ENCODE measurements around the gene CFAP221. TPM values are rescaled to one million over a fixed set of nuclear protein-coding genes. Genes with fewer than 3 reads are reported as not detected.
A peak's percentile ranks its signal among the peaks of the same experiment; 100 is the strongest.

Gene CFAP221
- total RNA-seq, 1 donor from 2014 or later: 33.9 TPM

- no peak overlapping the region for H3K27ac ChIP-seq
- H3K4me3 ChIP-seq: no peak overlapping the region
- intact Hi-C loops (cut with DNase I): no loop called here
- no peaks in the 10 kb centered on the region for H3K27me3 ChIP-seq (ENCODE audit: low read depth)
- no peaks in the 10 kb centered on the region for H3K4me1 ChIP-seq
- ATAC-seq (no peak), DNase-seq (no peak)
- H3K36me3 ChIP-seq: no peaks in the 10 kb centered on the region
- no peak for TF ChIP-seq CTCF (IDR thresholded peaks at IDR 0.05)
- H3K9me3 ChIP-seq: no peaks in the 10 kb centered on the region
Observed at GRCh38 chr2:119672161-119672862, 128.1 kb downstream of the CFAP221 start.

GRCh38 chr2:119673796-119674195 lies 129.5 kb downstream of the CFAP221 start:
- H3K27me3 ChIP-seq (ENCODE audit: low read depth): no peaks in the 10 kb centered on the region
- intact Hi-C loops (cut with DNase I): no loop called here
- H3K4me3 ChIP-seq: no peak overlapping the region
- TF ChIP-seq CTCF (IDR thresholded peaks at IDR 0.05): no peak
- H3K9me3 ChIP-seq: no peaks in the 10 kb centered on the region
- H3K4me1 ChIP-seq: no peaks in the 10 kb centered on the region
- H3K27ac ChIP-seq: no peak overlapping the region
- no peak for ATAC-seq
- no peaks in the 10 kb centered on the region for H3K36me3 ChIP-seq
- DNase-seq: no peak

- no peak for DNase-seq
- ATAC-seq: peak in 1 of 2 donors; percentile 3
- H3K4me3 ChIP-seq: no peak overlapping the region
- intact Hi-C loops (cut with DNase I): no loop called here
- H3K27ac ChIP-seq: no peak overlapping the region
- no peaks in the 10 kb centered on the region for H3K27me3 ChIP-seq (ENCODE audit: low read depth)
- no peaks in the 10 kb centered on the region for H3K9me3 ChIP-seq
- peaks cover 8% of the 10 kb centered on the region for H3K4me1 ChIP-seq
- TF ChIP-seq CTCF (IDR thresholded peaks at IDR 0.05): no peak
- no peaks in the 10 kb centered on the region for H3K36me3 ChIP-seq
Observed at GRCh38 chr2:119674711-119675500, 130.7 kb downstream of the CFAP221 start.

GRCh38 chr2:119678021-119678656 lies 133.9 kb downstream of the CFAP221 start:
- Histone ChIP-seq H3K27ac (no peak overlapping the region), H3K27me3 (ENCODE audit: low read depth) (no peaks in the 10 kb centered on the region), H3K4me3 (no peak overlapping the region), H3K4me1 (peaks cover 13% of the 10 kb centered on the region), H3K9me3 (no peaks in the 10 kb centered on the region), H3K36me3 (peaks cover 12% of the 10 kb centered on the region)
- intact Hi-C loops (cut with DNase I): no loop called here
- DNase-seq (no peak), ATAC-seq (peak in 1 of 2 donors; percentile 3)
- TF ChIP-seq CTCF (IDR thresholded peaks at IDR 0.05): no peak

GRCh38 chr2:119679526-119679837 lies 135.2 kb downstream of the CFAP221 start:
- Histone ChIP-seq H3K36me3 (peaks cover 12% of the 10 kb centered on the region), H3K4me3 (peak overlapping the region; percentile 98), H3K27ac (peak overlapping the region; percentile 75), H3K4me1 (peaks cover 13% of the 10 kb centered on the region), H3K9me3 (no peaks in the 10 kb centered on the region), H3K27me3 (ENCODE audit: low read depth) (no peaks in the 10 kb centered on the region)
- TF ChIP-seq CTCF (IDR thresholded peaks at IDR 0.05): no peak
- DNase-seq (no peak), ATAC-seq (no peak)
- intact Hi-C loops (cut with DNase I): no loop called here

All from lower lobe of right lung (tissue), 2 donors.